Mesenteric fat pad (tissue), 1 donor: ENCODE data around the gene CNN1. TPM values are rescaled to one million over a fixed set of nuclear protein-coding genes. Genes with fewer than 3 reads are reported as not detected.
"Not testable (repeated sequence)": the region's sequence is repeated elsewhere in the genome, so short reads cannot be mapped to it uniquely, and the experiment has no call there.

Source experiments
- DNase-seq: peaks from one replicate; pipeline ENCODE4 v3.0.0-alpha.2; 2020; ENCODE audit warnings: low spot score
- microRNA-seq: library from miRNA; unstranded; fragments of <30 nt; microRNA quantifications from one replicate; pipeline ENCODE4 v1.2.0, GENCODE V29; 2020; ENCODE audit warnings: borderline number of aligned reads
- total RNA-seq: library from RNA; stranded (reverse); fragmentation: NEBNext Ultra II Directional; extraction: Animal tissue kit (Norgen Biotek cat#: 25700); gene quantifications from one replicate; pipeline ENCODE4 v1.2.1, GENCODE V29; 2021
- donor health status: DM: yes; HTN: yes; CAD: no.

The CNN1 gene
- total RNA-seq, 1 donor from 2014 or later: 21.8 TPM

GRCh38 chr19:11598746-11599145 is 60.1 kb downstream of the CNN1 start:
- no peak for DNase-seq

GRCh38 chr19:11599704-11600103 is 61.1 kb downstream of the CNN1 start:
- DNase-seq: not testable (repeated sequence)

Small RNA genes within 50 kb of the gene (microRNA-seq; reads per million reads assigned to microRNA genes)
- gene MIR7974: not detected

Other genes with a start within 250 kb of the CNN1 start
- gene TSPAN16, start 242.7 kb upstream of the CNN1 start, total RNA-seq: not detected
- gene RAB3D, start 199.2 kb upstream of the CNN1 start, total RNA-seq: 21.7 TPM
- 54.3 TPM for gene TMEM205, start 192.6 kb upstream of the CNN1 start, total RNA-seq
- gene CCDC159, start 192.3 kb upstream of the CNN1 start, total RNA-seq: 16.4 TPM
- 26.0 TPM for gene PLPPR2, start 183.4 kb upstream of the CNN1 start, total RNA-seq
- 1.2 TPM for gene SWSAP1, start 164.2 kb upstream of the CNN1 start, total RNA-seq
- gene EPOR, start 154.5 kb upstream of the CNN1 start, total RNA-seq: 9.6 TPM
- 18.8 TPM for gene RGL3, start 119.5 kb upstream of the CNN1 start, total RNA-seq
- 0.35 TPM for gene ODAD3, start 103.7 kb upstream of the CNN1 start, total RNA-seq
- gene PRKCSH, start 103.2 kb upstream of the CNN1 start, total RNA-seq: 199 TPM
- gene ELAVL3, start 57.8 kb upstream of the CNN1 start, total RNA-seq: not detected
- gene ZNF653, start 33.0 kb upstream of the CNN1 start, total RNA-seq: 8.6 TPM
- 28.4 TPM for gene ECSIT, start 9.7 kb upstream of the CNN1 start, total RNA-seq
- gene ELOF1, start 20.4 kb downstream of the CNN1 start, total RNA-seq: 35.0 TPM
- 35.0 TPM for gene ACP5, start 38.8 kb downstream of the CNN1 start, total RNA-seq
- 5.4 TPM for gene ZNF627, start 58.6 kb downstream of the CNN1 start, total RNA-seq
- gene ZNF823, start 200.1 kb downstream of the CNN1 start, total RNA-seq: 6.8 TPM
- 5.7 TPM for gene ZNF441, start 228.1 kb downstream of the CNN1 start, total RNA-seq